Ovary (tissue), 10 donors: Measurements from ENCODE around the gene SLC23A2. TPM values are rescaled to one million over a fixed set of nuclear protein-coding genes. Genes with fewer than 3 reads are reported as not detected.

Experiments
- DNase-seq, 5 donors: peaks; one replicate each; pipeline ENCODE4 v3.0.0-alpha.2; 2019 to 2020
- H3K27ac ChIP-seq, 2 donors: fragments of 200-600 bp; one replicate each; pipeline versions ENCODE4 v1.5.1 to v1.8.0; 2019 to 2022
- H3K27me3 ChIP-seq: fragments of 200-600 bp; one replicate; pipeline ENCODE4 v1.8.0; 2022
- H3K36me3 ChIP-seq: fragments of 200-600 bp; sonication (generic); one replicate; pipeline ENCODE4 v1.5.1; 2019
- H3K4me1 ChIP-seq: one replicate; pipeline ENCODE4 v1.8.1; 2013; ENCODE audit warnings: mild to moderate bottlenecking, moderate library complexity; ENCODE audit not compliant: insufficient read depth
- H3K4me3 ChIP-seq: fragments of 200-600 bp; sonication (generic); one replicate; pipeline ENCODE4 v1.5.1; 2017
- H3K9me3 ChIP-seq, 2 donors: fragments of 200-600 bp in 1 of 2; sonication (generic) in 1 of 2; one replicate each; pipeline versions ENCODE4 v1.5.1 to v1.8.1; 2013 to 2019; ENCODE audit warnings: mild to moderate bottlenecking in 1 of 2, moderate library complexity in 1 of 2
- CTCF ChIP-seq, 3 donors: fragments of 450-650 bp in 2 of 3; fragments of 200-600 bp in 1 of 3; IDR thresholded peaks; one replicate each; pipeline versions ENCODE4 v1.5.1 to v1.8.0; 2016 to 2022; ENCODE audit warnings: antibody characterized with exemption in 3 of 3, mild to moderate bottlenecking in 1 of 3
- EP300 ChIP-seq: sonication (generic); formaldehyde crosslinking; IDR thresholded peaks from one replicate; pipeline ENCODE4 v1.6.1; 2017; ENCODE audit warnings: antibody characterized with exemption
- POLR2A ChIP-seq: fragments of 450-650 bp; IDR thresholded peaks from one replicate; pipeline ENCODE4 v1.6.1; 2017; ENCODE audit warnings: antibody characterized with exemption, mild to moderate bottlenecking, moderate library complexity
- WGBS, 3 donors: extraction: QIAGEN DNeasy Blood & Tissue Kit in 1 of 3; methylation state at CpG; one replicate each; pipeline versions ENCODE4 v1.1.5 to v1.1.7; 2013 to 2017; 5-methylcytosine and 5-hydroxymethylcytosine counted together
- intact Hi-C, 4 donors: fragments of 100-400 bp; cut with DNase I; formaldehyde crosslinking; loops; one replicate each; pipeline versions ENCODE4 v1.11.0 to v1.15.1; 2022 to 2023
- long read RNA-seq, 3 donors: library from polyadenylated mRNA in 2 of 3; unstranded in 2 of 3; transcript quantifications; one replicate each; pipeline ENCODE4 v2.0.0 and lab custom pipeline, GENCODE V29; 2021 to 2026
- polyA plus RNA-seq, 2 donors: library from polyadenylated mRNA; stranded (reverse); fragments of 200-250 nt in 1 of 2; fragments of 350-450 nt in 1 of 2; fragmentation: Illumina TruSeq in 1 of 2; extraction: RNeasy Lipid Tissue Mini Kit (QIAGEN cat#74804) in 1 of 2; gene quantifications; one replicate each; pipeline ENCODE4 v1.2.3, GENCODE V29; 2013 to 2014
- total RNA-seq, 7 donors: library from RNA; depleted of rRNA in 2 of 7; stranded (reverse); fragments of >200 nt in 2 of 7; fragmentation: NEBNext Ultra II Directional in 3 of 7; extraction: Animal tissue kit (Norgen Biotek cat#: 25700) in 3 of 7; gene quantifications; one replicate each; pipeline versions ENCODE4 v1.1.0 to v1.2.4, GENCODE V29; 2016 to 2023
- donor health status: DM: no; HTN: no; CAD: no; lungs with moderate emphysema.
- donor health status: DM: no; HTN: no; CAD: no.
- donor health status: Bipolar disorder and iron deficiency.
- donor health status: DM: yes; HTN: yes; CAD: no.
- donor health status: DM: no; HTN: no; CAD: no.
- donor health status: DM: yes; HTN: yes; CAD: no.

SLC23A2 gene
- total RNA-seq = 10 to 100 TPM; 28.7 to 95.6 (median 61.0) TPM
- 10 to 100 TPM; 36.1 to 62.9 TPM for polyA plus RNA-seq
- long read RNA-seq, donor 1, full-length matches to known transcripts = 5 of 103 reads
- long read RNA-seq, donor 1, partial matches to known transcripts = 21 of 103 reads
- long read RNA-seq, donor 1, other reads (novel, unspliced or antisense) = 77 of 103 reads
- long read RNA-seq, donor 2, full-length matches to known transcripts = 8 of 20 reads
- long read RNA-seq, donor 2, partial matches to known transcripts = 6 of 20 reads
- long read RNA-seq, donor 2, other reads (novel, unspliced or antisense) = 6 of 20 reads
- long read RNA-seq, donor 3, full-length matches to known transcripts = 3 of 31 reads
- long read RNA-seq, donor 3, partial matches to known transcripts = 4 of 31 reads
- long read RNA-seq, donor 3, other reads (novel, unspliced or antisense) = 24 of 31 reads

GRCh38 chr20:5001174-5002076 lies at the start of gene SLC23A2:
Gene SLC23A2, minus strand, starts transcription at chr20:5001510. Its CDS starts 68,948 bp downstream, at chr20:4932562.
- no peak for TF ChIP-seq EP300
- TF ChIP-seq POLR2A = no peak
- intact Hi-C loops = no loop called here
- peak within 1 kb of the TSS in 1 of 2 donors; percentile 72 for H3K27ac ChIP-seq
- DNase-seq = peak; percentile 38 to 67 (median 59)
- no peaks in the 10 kb centered on the region for H3K9me3 ChIP-seq
- H3K4me1 ChIP-seq = peaks cover 12% of the 10 kb centered on the region
- 1 to 2% (median 2%) methylated on average over 45 to 86 of the region's 88 CpGs for WGBS, 3 donors
- H3K4me3 ChIP-seq = peak within 1 kb of the TSS; percentile 90
- H3K36me3 ChIP-seq = no peaks in the 10 kb centered on the region
- H3K27me3 ChIP-seq = no peaks in the 10 kb centered on the region

GRCh38 chr20:5046656-5047339 lies 45.5 kb upstream of the SLC23A2 start:
- intact Hi-C loops = no loop called here

GRCh38 chr20:5045906-5046305 lies 44.6 kb upstream of the SLC23A2 start:
- 81 to 91% (median 86%) methylated on average over 3 of the region's 3 CpGs for WGBS, 3 donors
- TF ChIP-seq EP300 = no peak
- TF ChIP-seq POLR2A = no peak
- TF ChIP-seq CTCF (IDR thresholded peaks at IDR 0.05) = no peak
- no peaks in the 10 kb centered on the region for H3K36me3 ChIP-seq
- no peak overlapping the region for H3K4me3 ChIP-seq
- no peak overlapping the region for H3K27ac ChIP-seq
- intact Hi-C loops = no loop called here
- H3K4me1 ChIP-seq = peaks cover 2% of the 10 kb centered on the region
- H3K27me3 ChIP-seq = no peaks in the 10 kb centered on the region
- no peaks in the 10 kb centered on the region for H3K9me3 ChIP-seq
- DNase-seq = no peak

More at GRCh38 chr20:5046656-5047339, 45.5 kb upstream of the SLC23A2 start:
- H3K4me1 ChIP-seq = no peaks in the 10 kb centered on the region
- H3K36me3 ChIP-seq = no peaks in the 10 kb centered on the region
- H3K9me3 ChIP-seq = no peaks in the 10 kb centered on the region
- H3K27ac ChIP-seq = no peak overlapping the region
- DNase-seq = no peak
- TF ChIP-seq CTCF (IDR thresholded peaks at IDR 0.05) (no peak), EP300 (no peak), POLR2A (no peak)
- H3K27me3 ChIP-seq = no peaks in the 10 kb centered on the region
- H3K4me3 ChIP-seq = no peak overlapping the region
- WGBS, 3 donors = 92 to 95% (median 93%) methylated on average over 8 of the region's 8 CpGs

- no peak for DNase-seq
- Histone ChIP-seq H3K27ac (no peak overlapping the region), H3K9me3 (no peaks in the 10 kb centered on the region), H3K4me3 (no peak overlapping the region), H3K36me3 (no peaks in the 10 kb centered on the region), H3K27me3 (no peaks in the 10 kb centered on the region), H3K4me1 (peaks cover 2% of the 10 kb centered on the region)
- no peak for TF ChIP-seq EP300
- TF ChIP-seq CTCF (IDR thresholded peaks at IDR 0.05) = no peak
- no peak for TF ChIP-seq POLR2A
- intact Hi-C loops = no loop called here
- 95 to 97% (median 96%) methylated on average over 10 of the region's 10 CpGs for WGBS, 3 donors
Observed at GRCh38 chr20:5044075-5044620, 42.8 kb upstream of the SLC23A2 start.
